Stomach (tissue), 4 donors: Measurements from ENCODE around the gene GFRA4.

Source experiments
- CTCF ChIP-seq, 7 experiments: fragments of 450-650 bp in 4 of 7; fragments of 200-600 bp in 3 of 7; sonication (generic) in 3 of 7; IDR thresholded peaks; one replicate each; pipeline ENCODE4 v1.5.1; 2016 to 2019; ENCODE audit warnings: antibody characterized with exemption in 7 of 7, control low read depth in 2 of 7, mild to moderate bottlenecking in 1 of 7
- EP300 ChIP-seq: sonication (generic); formaldehyde crosslinking; IDR thresholded peaks from one replicate; pipeline ENCODE4 v1.6.1; 2017; ENCODE audit warnings: antibody characterized with exemption
- POLR2A ChIP-seq, 4 donors: fragments of 450-650 bp; IDR thresholded peaks; one replicate each; pipeline ENCODE4 v1.6.1; 2016; ENCODE audit warnings: antibody characterized with exemption in 4 of 4, control low read depth in 2 of 4, mild to moderate bottlenecking in 1 of 4, moderate library complexity in 1 of 4

- TF ChIP-seq CTCF (IDR thresholded peaks at IDR 0.05) = no peak
- TF ChIP-seq POLR2A (IDR thresholded peaks at IDR 0.05) = no peak
- no peak for TF ChIP-seq EP300
Measured at GRCh38 chr20:3670945-3671344, 7.7 kb upstream of the GFRA4 start.
